M059J (cell line): ENCODE data around the gene SEZ6L. TPM values are rescaled to one million over a fixed set of nuclear protein-coding genes. Genes with fewer than 3 reads are reported as not detected.

Source experiments
- DNase-seq: peaks from one replicate; pipeline ENCODE4 v3.0.0-alpha.2; 2012; ENCODE audit warnings: low read depth
- total RNA-seq: library from RNA; depleted of rRNA; stranded (reverse); fragments of >200 nt; shearing (Covaris generic); gene quantifications from 2 replicates; pipeline ENCODE4 v1.2.3, GENCODE V29; 2014

SEZ6L gene
- total RNA-seq, 1 experiment from 2014 or later = not detected

DNA sequence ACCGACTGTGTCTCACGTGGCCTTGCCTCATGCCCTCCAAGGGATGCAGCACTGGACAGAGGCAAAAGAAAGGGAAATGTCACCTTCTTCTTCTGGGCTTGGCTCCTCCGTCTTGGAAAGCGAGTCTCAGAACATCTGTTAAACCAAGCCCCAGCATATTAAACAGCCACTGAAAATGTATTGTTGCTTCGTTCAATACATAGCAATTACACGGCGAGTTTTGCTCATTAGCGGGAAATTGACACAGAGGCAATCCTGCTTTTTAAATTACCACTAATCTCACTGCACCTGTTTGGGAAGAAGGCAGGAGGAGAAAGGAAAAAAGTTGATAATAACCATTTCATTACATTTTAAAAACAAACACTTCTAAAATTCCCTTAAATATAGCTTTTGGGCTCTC is 72.1 kb downstream of the SEZ6L start:
- no peak for DNase-seq

DNA sequence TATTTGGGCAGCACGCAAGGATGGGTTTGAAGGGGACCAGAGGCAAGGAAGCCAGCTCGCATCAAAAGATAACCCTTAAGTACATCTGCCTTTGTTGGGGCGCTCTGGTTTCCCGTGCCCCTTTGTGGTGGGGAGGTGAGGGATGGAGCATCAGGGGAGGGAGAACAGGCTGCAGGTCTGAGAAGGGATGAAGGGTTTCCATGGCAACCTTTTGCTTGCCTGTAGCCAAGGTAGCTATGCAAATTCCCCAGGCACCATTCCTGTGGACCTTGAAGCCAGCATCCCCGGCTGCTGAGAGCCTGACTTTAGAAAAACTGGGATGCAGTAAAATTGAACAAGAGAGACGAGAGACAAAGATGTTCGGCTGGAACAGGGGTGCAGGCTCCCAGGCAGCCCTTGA is 75.7 kb downstream of the SEZ6L start:
- no peak for DNase-seq

DNA sequence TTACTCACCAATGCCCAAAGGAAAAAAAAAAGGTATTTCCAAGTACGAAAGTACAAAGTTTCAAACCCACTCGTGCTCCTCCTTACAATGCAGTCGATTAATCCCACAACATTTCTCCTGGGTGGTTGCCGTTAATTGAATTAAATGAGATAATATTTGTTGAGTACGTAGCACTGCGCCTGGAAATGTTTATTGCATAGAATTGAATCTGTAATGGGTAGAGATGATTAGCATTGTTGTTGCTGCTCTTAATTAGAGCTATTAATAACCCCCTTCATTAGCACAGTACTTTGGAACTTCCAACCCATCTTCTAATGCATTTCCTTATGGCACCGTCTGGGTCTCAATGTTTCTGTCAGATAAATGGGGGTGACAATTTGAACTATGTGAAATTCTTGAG is 77.3 kb downstream of the SEZ6L start:
- no peak for DNase-seq

DNA sequence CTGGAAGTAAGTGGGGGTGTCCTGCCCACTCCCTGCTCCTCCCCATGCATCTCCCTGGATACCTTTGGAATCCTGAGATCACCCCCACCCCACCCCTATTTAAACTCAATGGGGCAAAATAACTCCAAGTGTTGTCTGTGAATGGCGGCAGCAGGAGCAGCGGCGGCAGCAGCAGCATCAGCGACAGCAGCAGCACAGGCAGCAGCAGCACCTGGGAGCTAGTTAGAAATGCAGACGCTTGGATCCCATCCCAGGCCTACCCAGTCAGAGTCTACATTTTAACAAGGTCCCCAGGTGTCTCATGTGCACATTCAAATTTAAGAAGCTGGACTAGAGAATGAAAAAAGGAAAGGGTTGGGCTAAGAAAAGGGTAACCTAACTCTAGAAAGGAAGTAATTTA is 82.6 kb downstream of the SEZ6L start:
- no peak for DNase-seq

DNA sequence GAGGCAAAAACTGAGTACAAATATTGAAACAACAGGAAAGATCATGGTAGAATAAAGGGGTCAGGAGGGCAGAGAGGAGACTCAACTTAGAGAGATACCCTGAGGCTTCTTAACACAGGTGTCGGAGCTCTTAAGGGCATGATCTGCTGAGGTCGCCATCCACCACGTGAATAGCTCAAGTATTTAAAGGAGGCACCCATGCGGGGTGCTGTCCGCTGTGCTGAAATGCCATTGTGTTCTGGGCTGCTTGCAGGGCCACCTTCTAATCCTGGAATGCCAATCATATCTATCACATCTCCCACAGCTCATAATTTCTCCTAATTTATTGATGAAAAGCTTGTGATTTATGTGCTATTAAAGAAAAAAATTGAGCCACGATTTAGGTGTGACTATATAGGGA is 90.2 kb downstream of the SEZ6L start:
- DNase-seq = peak; percentile 47

DNA sequence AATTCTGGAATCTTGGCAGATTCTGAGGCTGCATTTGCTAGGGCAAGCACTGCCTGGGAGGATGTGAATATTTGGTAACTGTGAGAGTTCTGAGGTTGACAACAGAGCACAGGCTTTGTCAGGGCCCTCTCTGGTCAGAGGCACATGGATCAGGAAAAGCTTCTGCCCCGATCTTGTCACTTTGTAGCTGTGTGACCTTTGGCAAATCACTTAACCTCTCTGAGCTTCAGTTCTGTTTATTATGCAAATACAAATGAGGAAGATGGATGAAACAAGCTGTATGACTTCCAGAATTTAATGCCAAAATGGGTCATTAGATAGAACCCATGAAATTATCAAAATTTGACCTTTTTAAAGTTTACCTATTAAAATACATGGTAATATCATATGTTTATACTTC is 94.9 kb downstream of the SEZ6L start:
- DNase-seq = no peak

DNA sequence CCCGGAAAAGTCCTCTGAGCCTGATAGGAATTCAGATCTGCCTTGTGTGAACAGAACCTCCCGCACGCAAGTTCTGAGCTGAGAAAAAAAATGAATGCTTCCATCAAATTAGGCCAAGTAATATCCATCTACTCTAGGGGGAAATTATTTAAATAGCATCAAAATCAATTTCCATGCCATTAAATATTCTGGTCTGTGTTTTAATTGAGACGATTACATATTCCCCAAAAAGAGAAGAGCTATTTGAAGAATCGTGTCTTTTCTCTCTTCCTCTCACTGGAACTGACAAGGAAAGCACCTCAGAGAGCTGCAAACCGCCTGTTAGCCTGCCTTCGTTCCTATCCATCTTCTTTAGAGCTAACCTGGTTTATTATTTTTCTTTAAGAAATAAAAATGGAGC is 96.0 kb downstream of the SEZ6L start:
- DNase-seq = no peak

DNA sequence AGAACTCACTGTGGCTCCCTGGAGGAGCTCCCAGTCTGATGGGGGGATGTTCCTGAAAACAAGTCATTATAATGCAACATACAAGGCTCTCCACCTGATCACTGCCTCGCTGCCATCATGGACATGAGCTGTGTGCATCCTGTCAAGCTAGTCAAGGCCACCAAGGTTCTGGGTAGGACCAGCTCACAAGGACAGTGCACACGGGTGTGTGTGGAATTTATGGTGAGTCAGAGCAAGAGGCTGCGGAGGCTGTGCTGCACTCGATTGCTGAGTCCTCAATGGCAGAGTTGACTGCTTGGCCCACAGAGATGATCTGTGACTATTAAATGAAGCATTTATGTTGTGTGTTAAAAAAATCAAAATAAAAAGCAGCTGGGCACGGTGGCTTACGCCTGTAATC is 96.6 kb downstream of the SEZ6L start:
- DNase-seq = no peak

DNA sequence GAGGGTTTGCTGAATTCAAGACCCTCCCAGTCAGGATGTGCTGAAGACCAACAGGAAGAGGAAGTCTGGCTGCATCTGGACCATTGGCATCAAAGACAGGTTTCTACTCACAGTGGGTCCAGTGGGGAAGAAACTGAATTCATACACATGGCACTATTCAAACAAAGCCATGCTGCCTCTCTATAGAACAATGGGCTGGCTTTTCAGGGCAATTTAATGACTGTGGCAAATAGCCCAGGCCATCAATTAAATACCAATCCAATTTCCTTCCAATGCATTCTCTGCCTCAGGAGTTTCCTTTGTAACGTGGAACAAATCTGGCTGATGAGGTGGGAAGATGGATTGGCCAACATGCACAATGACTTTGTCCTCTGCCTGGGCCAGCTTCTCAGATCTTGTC is 98.6 kb downstream of the SEZ6L start:
- no peak for DNase-seq

DNA sequence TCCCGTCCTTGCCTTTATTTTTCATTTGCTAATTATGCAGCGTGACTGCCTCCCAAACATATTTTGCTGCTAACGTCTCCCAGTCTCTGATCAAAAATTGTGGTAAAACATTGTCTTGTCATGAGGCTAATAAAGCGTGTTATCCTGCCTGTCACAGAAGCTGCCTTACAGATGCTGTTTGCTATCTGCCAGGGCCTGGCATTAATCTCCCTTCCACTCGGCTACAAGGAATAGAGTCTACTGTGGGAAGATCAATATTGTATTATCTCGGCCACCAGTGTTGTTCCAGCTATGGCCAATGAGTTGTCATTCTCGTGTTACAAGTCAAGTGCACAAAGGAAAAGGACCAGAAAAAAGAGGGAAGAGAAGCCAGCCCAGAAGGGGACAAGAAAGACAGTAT is 100.3 kb downstream of the SEZ6L start:
- no peak for DNase-seq

DNA sequence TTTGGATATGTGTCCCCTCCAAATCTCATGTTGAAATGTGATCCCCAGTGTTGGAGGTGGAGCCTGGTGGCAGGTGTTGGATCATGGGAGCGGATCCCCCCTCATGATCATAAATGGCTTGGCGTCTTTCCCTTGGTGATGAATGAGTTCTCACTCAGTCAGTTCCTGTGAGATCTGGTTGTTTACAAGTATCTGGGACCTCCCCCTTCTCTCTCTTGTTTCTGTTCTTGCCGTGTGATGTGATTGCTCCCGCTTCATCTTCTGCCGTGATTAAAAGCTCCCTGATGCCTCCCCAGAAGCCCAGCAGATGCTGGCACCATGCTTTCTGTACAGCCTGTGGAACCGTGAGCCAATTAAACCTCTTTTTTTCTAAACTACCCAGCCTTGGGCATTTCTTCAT is 102.2 kb downstream of the SEZ6L start:
- DNase-seq = no peak

DNA sequence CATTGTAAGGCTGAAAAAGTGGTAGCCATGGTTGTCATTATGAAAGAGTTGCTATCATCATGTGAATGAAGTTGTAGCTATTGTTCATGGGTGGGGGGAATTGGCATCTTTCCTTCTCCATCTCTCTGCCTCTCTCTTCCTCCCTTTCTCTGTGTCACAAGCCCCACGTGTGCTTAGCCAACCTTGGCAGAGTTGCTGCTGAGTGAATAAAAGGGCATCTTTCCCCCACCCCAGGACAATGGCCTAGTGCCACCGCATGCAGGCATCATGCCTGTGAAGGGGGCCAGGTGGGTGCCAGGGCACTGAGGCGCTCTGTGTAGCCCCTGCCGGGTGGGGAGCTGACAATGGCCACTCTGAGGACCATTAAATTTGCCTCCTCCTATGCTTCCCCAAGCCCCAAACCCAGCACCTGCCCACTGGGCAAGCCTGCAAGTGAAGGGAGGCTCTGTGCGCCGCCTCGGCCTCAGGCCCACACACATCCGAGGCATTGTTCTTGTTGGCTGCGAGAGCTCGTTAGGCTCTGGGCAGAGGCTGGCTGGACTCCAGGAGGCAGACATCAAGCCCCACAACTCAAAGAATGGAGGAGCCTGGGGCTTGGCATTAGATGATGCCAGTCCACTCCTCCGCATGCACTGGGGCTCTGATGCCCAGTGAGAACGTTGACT is 103.9 kb downstream of the SEZ6L start:
- no peak for DNase-seq

DNA sequence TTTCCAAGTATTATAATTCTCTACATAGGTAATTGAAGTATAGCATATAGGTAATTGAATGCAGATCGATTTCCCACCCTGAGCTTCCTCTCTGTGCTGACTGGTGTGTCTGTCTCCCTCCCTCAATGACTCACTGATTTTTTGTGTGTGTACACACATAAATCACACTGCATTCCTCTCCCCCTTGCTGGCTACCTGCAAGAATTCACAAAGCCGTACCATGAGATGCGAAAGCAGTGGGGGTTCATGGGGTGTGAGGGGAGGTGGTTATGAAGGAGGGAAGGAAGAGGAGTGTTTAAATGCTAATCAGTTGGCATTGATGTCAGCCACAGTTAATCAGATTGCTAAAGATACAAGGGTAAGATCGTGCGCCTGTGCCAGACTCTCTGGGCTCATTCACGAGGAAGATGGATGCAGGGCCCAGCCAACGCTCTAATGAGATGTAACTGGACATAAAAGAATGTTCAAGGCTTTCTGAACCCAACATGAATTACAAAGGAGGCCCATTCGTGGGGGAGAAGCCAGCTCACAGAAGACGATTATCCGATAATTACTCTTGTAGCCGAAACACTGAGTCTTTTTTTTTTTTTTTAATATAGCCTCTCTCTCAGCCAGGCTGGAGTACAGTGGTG is 107.4 kb downstream of the SEZ6L start:
- no peak for DNase-seq

DNA sequence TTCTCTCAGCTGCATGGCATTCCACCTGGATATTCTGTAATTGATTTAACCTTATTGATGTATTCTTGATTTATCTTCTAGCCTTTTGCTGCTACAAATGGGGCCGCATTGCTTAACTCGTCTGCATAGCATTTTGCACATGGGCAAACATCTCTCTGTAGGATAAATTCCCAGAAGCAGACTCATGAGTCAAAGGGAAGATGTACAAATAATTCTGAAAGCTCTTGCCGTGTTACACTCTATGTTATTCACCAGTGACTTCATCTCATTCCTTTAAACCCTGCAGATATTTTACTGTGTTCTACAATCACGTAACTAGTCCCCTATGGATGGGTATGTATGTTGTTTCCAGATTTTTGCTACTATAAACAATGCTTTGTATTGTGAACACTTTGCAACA is 112.7 kb downstream of the SEZ6L start:
- no peak for DNase-seq

DNA sequence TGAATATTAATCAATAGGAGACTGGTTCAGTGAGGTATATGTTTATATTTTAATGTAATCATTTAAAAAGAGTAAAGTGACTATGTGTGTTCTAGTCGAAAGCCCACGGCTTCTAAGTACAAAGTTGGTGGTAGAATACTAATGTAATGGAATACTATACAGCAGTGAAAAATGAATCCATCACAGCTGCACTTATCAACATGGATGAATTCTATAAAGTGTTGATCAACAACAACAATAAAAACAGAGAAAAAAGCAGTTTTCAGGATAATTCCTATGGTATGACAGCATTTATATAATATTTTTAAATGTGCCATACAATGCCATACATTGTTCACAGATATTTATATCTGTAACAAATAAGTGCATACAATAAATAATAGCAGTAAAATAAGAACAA is 114.1 kb downstream of the SEZ6L start:
- no peak for DNase-seq

DNA sequence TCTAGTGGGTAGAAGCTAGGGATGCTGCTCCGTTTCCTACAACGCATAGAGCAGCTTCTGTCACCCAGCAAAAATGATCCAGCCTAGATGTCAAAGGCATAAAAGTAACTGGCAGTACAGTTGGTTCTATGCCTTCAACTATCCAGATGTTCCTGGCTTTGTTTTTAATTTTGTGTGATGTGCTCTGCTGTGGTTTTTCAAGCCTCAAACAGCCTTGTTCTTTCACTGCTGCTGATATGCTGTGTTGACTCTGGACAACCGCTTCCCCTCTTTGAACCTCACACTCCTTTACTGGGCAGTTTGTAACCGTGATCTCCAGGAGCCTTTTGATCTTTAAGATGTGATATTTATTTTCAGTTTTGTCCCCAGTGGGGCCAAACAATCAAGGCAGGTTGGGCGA is 116.4 kb downstream of the SEZ6L start:
- no peak for DNase-seq

DNA sequence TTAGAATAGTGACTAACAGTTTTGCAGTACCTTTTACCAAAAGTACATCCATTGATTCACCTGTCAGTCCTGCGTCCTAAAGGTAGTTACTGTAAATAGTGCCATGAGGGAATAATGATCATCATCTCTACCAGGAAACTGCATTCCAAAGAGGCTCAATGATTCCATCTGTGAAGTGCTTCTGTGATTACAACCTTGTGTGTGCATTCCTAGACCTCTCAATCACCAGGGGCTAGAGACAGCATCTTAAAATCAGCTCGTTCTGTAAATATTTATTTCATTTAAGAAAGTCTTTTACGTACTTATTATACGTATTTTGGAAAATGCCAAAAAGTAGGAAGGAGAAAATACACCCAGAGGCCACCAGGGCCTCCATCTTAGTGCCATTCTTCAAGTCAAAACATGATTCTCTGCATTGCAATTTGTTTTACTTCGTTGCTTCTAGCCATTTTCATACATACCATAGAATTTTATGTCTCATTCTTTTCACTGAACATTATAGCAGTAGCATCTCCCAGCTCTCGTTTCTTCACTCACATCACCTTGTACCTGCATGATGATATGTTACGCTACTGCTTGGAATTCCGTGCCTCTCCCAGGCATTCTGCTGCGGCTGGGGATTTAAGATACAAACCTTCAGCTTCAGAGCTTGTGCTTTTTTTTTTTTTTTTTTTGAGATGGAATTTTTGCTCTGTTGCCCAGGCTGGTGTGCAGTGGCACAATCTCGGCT is 117.0 kb downstream of the SEZ6L start:
- DNase-seq = no peak

DNA sequence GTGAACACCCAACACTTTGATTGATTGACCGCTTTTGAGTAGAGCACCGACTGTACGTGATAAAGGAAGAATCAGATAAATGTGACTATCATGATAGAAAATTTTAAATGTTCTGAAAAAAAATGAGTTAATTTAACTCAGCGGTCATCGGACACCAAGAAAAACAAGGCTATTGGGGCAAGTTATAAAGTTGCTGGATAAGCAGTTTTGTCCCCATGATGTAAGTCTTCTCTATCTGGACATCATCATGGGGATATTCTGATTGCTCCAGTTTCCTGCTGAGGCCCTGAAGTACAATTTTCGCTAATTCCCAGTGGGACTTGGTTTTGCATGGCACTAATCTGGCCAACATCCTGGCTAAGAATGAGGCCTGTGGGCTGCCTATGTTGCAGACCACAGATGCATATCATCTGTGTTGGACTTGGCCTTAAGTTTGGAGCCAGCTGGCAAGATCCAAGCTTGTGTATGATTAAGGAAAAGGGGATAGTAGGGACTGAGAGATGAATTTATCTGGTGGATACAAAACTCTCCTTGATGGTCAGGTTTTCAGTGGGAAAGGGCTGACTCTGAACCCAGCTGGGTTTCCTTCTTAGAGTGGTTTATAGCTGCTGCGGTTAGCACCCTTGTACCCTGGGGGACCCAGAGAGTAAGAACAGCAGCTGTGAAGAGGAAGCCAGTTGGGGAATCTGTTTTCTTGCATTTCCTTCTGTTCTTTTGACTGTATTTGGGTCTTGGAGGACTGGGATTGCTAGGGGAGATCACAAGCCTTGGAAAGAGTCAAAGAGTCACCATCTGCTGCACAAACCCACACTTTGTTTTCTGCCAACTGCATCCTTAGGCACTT is 118.3 kb downstream of the SEZ6L start:
- no peak for DNase-seq

DNA sequence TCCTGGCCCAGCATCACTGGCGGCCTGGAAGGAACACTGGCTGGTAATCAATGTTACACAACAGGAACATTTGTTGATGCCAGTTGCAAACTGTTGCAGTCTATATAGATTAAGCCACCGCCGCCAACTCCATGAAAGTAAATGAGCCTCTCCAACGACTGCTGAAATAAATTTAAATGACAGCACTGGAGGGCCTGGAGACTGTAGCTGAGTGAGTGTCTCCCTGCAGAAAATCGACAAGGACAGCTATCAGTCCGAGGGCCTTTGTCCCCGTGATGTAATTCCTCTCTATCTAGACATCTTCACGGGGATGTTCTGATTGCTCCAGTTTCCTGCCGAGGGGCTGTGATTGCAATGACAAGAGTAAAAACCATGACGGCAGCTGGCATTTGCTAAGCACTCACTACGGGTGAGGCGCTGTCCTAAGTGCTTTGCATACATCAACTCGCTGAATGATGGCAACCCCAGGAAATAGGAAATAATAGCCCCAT is 120.4 kb downstream of the SEZ6L start:
- no peak for DNase-seq

DNA sequence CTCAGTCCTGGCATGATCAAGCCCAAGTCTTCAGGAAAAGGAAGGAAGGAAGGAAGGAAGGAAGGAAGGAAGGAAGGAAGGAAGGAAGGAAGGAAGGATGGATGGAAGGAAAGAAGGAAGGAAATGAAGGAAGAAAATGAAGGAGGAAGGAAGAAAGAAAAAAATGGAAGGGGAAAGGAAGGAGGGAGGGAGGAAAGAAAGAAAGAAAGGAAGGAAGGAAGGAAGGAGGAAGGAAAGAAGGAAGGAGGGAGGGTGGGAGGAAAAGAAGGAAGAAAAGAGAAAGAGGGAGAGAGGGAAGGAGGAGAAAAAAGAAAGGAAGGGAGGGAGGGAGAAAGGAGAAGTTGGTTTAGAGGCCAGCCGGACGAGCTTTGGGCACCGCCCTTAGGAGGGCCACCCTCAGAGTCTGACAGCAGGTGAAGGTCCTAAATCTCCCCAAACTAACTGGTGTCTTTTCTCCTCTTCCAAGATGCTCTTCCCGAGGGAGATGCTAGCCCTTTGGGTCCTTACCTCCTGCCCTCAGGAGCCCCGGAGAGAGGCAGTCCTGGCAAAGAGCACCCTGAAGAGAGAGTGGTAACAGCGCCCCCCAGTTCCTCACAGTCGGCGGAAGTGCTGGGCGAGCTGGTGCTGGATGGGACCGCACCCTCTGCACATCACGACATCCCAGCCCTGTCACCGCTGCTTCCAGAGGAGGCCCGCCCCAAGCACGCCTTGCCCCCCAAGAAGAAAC is 122.8 kb downstream of the SEZ6L start:
- DNase-seq = no peak

DNA sequence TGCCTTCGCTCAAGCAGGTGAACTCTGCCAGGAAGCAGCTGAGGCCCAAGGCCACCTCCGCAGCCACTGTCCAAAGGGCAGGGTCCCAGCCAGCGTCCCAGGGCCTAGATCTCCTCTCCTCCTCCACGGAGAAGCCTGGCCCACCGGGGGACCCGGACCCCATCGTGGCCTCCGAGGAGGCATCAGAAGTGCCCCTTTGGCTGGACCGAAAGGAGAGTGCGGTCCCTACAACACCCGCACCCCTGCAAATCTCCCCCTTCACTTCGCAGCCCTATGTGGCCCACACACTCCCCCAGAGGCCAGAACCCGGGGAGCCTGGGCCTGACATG is 123.4 kb downstream of the SEZ6L start:
- no peak for DNase-seq
